H4 (cell line): ENCODE measurements around the gene MAN2A1. TPM values are rescaled to one million over a fixed set of nuclear protein-coding genes. Genes with fewer than 3 reads are reported as not detected.

ENCODE experiments used
- DNase-seq: peaks from one replicate; pipeline ENCODE4 v3.0.0-alpha.2; 2015; ENCODE audit warnings: low spot score
- total RNA-seq: library from RNA; depleted of rRNA; stranded (reverse); fragments of >200 nt; shearing (Covaris generic); gene quantifications from 2 replicates; pipeline ENCODE4 v1.2.3, GENCODE V29; 2014

MAN2A1 gene
- total RNA-seq, 1 experiment from 2014 or later: 36.9 TPM

DNA sequence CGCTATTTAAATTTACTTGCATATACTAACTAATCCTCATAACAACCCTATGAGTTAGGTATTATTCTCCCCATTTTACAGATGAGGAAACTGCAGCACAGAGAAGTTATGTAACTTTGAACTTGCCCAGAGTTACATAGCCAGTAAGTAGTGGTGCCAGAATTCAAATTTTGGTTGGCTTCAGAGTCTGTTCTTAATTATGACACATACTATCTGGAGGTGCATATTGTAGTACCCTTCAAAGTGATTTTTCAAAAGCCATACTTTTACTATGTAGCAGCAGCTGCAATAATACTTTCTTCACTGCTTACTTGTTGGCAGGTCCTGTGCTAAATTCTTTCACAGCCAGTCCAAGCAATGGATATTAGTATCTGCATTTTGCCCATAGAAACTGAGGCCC, 16.4 kb downstream of the MAN2A1 start:
- DNase-seq: no peak

DNA sequence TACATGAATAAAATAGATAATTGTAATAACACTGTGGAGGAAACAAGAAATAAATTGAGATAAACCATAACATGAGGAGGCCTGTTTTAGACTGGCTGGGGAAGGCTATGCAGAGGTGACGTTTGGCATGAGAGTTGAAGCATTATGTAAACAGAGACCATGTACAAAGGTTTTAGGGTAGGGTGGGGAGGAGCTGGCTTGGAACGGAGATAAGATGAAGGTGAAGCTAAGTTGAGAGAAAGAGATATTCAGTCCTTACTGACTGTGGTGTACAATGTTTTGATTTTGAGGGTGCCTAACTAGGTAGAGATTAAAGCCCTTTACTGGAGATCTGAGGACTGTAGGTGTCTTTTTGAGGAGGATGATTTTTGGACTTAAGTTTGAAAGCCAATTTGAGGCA, 17.8 kb downstream of the MAN2A1 start:
- DNase-seq: no peak

DNA sequence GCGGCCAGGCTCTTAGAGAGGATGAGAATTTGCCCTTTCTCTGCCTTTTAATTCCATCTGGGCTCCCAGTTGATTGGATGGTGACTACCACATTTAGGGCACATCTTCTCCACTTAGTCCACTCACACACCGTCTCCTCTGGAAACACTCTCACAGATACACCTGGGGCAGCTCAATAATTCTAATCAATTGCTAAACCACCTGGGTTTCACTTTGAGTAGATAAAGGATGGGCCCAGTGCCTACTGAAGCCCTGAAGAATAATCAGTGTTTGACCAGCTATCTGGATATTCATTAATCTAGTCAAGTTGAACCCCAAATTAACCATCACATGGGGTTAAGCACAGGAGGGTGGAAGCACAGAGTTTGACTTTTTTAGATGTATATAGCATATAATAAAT, 19.1 kb downstream of the MAN2A1 start:
- DNase-seq: no peak

DNA sequence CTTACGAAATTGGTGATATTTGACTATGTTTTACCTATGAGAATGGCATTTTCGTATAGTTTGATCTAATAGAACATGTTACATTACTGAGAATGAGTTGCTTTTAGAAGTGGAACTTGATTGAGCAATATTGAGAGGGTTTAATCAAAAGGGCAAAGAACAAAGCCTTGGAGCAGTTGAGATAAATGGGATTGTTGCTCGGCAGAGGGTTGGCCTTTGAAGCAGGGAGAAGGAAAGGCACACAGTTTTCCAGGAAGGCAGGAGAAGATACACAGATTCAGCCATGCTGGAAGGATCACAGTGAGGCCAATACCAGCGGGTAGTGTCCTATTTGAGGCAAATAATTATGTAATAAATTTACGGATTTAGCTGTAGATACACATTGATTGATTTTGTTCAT, 19.5 kb downstream of the MAN2A1 start:
- DNase-seq: no peak

DNA sequence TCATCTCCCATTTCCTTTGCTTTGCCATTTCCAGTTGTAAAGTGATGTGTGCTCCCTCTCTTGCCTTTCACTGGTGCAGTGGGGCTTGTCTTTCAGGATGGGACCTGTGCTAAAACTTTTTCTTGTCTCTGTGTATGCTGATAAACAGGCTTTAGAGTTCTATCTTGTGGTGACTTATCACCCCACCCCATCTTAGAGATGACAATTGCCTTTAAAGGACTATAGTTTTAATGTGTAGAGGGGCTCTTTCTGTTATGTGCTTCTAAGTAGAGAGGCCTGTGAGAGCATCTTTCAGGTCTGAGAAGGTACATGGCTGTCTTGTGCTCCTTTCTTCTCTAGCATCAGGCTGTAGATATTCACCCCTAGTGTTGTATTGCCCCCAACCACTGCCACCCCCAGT, 21.9 kb downstream of the MAN2A1 start:
- DNase-seq: no peak

DNA sequence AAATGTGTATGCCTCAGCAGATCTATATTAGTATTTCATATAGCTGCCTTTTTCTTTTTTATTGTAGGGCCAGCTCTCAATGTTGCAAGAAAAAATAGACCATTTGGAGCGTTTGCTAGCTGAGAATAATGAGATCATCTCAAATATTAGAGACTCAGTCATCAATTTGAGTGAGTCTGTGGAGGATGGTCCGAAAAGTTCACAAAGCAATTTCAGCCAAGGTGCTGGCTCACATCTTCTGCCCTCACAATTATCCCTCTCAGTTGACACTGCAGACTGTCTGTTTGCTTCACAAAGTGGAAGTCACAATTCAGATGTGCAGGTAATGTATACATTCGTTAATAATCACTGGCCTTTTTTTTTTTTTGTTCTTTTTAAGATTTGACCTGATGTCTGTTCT, 23.7 kb downstream of the MAN2A1 start:
- no peak for DNase-seq

DNA sequence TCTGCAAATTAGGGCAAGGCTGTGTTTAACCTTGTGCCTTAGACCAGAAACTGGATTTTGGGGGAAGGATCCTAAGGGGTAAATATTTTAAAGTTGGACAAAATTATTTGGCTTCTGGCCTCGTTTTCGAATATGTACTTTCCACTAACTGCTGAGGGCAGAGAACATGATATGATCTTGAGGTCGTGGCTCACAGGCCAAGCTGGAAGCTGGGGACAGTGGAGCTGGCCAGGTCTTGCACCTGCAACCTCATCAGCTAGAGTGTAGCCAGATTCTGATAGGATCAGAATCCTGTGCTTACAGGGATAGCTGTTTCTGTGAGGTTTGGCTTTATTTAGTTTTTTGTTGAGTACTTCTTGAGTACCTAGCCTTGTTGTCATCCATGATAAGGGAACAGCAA, 24.9 kb downstream of the MAN2A1 start:
- no peak for DNase-seq

DNA sequence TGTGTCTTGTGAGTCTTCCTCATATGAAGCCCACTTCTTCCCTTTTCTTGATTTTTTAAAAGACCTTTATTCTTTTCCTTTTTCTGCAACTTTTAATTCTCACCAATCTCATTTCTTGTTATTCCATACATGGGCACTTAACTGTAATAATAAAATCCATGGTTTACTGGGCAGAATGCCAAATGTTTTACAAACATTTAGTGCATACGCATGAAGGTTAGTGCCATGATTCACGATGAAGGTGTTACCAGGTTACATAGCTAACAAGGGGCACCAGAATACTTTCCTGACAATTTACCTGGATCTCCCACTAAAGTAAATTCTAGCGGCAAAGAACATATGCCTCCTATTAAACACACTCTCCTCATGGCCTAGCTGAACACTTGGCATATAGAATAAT, 28.5 kb downstream of the MAN2A1 start:
- no peak for DNase-seq

DNA sequence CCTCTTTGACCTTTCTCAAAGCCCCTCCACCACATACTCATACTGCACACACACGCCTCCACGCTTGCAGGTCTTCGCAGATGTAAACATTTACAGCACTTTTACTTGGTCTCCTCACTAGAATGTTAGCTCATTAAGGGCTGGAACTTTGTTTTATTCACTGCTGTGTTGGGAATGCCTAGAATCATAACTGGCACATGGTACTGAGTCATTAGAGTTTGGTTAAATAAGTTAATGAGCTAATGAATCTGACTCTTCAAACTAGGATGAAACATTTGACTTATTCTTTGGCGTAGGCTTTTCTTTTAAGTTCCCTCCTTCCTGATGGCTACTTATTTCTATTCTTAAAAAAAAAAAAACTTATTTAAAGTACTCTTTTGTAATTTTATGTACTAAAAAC, 28.9 kb downstream of the MAN2A1 start:
- no peak for DNase-seq

DNA sequence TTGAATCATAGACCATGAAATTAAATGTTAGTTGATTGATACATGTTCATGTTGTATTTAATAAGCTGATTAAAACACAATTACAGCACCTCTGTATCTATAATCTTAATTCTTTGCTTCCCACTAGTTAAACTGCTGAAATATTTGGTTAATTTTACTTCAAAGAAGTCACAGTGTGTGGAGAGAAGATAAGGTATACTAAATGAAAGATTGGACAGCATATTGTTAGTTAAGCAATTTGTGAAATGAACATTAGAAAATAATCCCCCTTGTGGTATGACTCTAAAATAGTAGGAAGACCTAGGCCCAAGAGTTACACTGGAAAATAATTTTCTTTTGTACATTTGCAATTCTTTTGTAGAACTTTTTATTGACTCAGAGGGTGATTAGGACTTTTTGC, 30.3 kb downstream of the MAN2A1 start:
- DNase-seq: no peak

DNA sequence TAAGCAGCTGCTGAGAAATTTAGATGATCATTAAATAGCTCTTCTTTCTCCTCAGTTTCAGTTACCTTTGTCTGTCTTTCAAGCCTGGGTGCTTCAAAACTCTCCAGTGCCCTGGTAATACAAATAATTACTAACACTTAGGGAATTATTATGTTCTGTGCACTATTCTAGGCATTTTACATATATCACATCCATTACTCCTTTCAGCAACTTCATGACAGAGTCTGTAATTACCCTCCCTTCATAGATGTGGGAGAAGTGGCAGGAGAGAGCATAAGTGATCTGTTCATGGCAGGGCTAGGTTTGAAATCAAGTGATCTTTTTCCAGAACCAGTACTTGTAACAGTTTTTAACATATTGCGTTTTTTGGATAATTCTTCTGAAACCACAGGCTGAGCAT, 32.0 kb downstream of the MAN2A1 start:
- DNase-seq: no peak

DNA sequence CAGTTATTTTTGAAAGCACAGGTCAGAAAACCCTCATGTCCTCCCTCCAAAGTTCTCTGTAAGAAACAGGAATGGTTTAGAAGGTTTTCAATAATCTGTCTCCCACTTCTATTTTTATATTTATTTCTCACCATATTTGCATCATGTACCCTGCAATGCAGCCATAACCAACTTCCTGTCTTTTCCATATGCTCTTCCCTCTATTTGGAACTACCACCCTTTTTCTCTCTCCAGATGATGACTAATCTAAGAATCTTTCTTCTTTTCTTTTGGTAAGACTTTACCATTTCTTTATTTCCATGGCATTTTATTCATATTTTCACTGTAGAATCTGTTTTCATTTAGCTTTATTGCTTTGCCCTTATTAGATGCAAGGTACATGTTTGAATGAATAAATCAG, 33.9 kb downstream of the MAN2A1 start:
- DNase-seq: no peak

DNA sequence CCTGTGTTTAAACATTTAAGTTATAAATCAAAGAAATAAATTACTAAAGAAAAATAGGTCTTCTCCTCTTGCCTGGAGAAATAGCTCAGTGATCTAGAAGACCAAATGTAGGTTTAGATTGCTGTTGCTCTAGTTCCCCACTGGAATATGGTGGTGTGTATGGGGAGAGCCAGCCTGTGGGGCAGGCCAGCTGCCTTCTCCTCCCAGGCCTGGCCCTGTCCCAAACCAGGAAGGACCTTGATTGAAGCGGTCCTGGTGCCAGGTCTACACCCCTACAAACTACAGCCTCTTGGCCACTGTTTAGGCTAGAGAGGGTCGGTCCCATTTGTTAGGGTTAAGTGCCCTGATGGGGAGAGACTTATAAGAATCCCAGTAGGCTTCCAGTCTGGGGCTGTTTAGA, 35.4 kb downstream of the MAN2A1 start:
- no peak for DNase-seq

DNA sequence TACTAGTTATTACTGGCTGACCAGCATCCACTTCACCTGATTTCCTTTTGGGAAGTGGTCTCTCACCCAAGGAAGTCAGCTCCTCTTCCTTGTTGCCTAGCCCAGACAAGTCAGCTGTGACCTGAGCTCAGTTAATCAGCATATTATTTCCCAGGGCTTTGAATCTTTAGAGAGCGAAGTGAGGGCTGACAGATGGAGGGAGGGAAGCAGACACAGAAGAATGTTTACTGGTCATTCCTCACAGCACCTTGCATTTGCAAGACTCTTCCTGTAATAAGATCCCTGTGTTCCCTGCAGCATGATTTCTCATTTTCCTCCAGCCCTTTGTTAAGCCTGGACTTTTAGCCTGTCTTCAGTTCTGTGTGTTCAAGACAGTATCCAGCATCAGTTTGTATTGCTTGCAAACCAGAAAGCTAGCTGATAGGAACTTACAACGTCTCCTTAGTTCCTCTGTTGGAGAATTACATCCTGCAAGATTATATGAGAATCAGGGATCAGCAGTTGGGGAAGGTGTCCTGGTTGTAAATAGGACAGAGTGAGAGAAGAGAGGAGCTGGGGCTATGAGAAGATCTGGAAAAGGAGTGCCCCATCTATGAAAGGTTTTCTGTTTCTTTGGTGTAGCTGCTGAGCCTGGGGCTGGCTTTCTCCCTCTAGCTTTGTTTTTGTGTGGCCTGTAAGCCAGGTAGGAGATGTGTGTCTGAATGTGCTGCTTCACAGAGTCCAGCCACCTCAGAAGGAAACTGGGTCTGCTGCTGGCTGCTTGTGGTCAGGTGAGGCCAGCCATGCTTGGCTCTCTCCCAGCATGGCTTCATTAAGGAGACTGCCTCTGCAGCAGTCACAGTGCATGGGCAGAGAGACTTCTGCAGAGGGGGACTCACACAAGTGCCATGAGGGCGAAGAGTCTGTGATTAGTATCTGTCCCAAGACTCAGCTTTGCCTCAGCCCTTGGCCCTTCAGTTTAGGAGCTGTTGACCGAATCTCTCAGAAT, 50.3 kb downstream of the MAN2A1 start:
- DNase-seq: peak; percentile 60

DNA sequence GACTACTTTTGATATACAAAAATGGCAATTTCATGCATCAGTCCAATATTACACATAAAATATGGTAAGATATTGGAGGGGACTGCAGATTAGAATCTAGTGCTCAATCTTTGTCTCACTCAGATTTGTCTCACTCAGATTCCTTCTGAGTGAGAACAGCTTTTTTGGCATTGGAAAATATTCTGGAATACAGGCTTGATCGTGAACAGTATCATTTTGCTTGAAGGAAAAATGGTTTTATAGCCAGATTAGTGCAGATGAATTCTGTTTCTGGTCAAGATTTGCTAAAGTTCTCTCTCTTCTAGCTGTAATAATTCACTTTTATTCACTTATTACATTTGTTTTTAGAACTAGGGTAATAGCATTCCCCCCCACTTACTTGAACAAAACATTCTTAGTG, 51.2 kb downstream of the MAN2A1 start:
- no peak for DNase-seq

DNA sequence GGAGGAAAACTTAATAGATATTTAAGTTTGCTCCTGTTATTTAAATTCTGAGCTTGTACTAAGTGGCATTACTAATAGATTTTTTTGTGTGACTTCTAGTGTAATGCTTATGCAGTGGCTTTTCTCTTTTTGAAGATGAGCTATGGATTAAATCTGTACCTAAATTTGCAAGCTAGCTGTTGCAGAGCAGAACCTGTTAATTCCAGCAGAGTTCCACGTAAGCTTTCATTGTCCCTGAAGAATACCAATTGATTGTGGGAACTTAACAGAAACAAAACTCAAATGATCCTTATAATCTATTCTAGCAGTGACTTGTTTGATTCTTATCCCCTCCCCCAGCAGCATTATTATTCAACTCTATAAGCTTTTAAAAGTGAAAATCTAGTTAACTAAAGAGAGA, 51.7 kb downstream of the MAN2A1 start:
- DNase-seq: no peak

DNA sequence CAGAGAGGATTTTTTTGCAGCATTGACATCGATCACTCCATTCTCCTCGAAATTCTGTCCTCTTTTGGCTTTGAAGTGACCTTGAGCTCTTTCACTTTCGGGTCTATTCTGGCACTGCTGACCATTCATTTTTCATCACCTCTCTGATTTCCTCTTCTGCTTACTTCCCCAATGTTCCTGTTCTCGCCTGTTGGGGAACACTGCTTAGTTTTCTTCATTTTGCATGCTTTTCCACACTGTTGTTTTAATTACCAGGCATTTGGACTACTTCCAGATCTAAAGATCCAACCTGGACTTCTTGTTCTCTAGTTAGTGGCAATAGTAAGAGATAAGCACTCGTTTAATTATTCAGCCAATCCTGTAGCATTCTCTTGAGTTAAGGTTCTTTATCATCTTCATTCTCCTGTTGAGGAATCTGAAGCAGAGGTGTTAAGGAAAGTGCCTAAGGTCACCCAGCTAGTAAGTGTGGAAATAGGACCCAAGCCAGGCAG, 53.4 kb downstream of the MAN2A1 start:
- DNase-seq: no peak

DNA sequence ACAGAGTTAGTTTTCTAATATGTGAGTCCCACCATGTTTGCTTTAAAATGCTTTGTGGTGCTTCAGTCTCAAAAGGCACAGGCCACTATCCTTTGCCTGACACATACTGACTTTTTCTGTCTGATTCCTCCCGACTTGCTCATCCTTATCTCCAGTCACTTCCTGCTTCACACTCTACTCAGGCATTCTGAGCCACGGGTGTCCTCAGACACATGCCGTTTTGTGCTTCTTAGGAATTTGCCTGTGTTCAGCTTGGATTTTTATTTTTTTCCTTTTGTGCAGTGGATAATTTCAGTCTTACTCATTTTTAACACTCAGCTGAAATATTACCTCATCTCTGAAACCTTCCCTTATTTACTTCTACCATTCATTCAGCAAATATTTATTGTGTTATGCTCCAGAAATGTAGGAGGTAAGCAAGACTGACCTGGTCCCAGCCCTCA, 54.1 kb downstream of the MAN2A1 start:
- DNase-seq: peak; percentile 45

DNA sequence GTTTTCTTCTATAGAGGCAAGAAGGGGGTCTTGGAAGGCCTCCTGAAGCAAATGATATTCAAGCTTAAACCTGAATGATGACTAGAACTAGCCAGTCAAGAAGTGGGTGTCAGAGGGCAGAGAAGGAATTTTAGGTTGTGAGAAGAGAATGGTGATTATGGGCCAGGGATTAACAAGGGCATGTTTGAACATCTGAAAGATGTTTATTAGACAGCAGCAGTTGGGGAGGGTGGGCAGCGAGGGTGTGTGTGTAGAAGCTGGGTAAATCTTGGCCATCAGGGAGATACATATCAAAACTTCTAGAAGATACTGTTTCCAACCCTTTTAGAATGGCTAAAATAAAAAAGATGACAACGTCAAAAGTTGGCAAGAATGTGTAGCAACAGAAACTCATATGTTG, 54.5 kb downstream of the MAN2A1 start:
- DNase-seq: no peak

DNA sequence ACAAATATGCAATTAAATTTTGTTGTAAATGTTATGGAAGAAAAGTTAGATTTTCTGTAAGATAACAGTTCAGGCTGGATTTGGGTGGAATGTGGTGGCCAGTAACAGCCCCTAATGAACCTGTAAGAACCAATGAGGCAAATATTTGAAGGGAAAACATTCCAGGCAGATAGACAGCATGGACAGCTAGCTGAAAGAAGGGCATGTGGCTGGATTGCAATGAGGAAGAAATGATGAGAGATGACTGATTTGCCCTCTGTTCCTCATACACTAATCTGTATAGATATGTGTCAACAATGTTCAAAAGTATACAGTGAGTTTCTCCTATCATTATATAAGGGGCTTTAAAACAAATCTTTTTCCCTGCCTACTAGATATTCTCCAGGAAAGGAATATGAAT, 58.8 kb downstream of the MAN2A1 start:
- no peak for DNase-seq

DNA sequence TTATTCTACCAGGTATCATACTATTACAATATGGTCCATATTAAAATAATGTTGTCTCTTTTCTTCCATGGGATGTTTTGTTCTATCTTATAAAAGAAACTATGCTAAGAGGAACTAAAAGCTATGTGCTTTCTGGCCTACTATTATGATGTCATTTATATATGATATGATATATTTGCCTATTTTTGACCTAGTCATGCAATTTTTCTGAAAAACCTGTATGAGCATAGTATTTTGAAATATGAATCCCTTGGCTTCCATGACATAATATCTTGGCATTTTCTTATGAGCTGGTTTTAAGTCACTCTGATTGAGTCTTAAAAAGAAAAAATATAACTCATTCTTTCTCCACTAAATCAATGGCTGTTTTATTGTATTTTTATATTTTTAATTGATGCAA, 60.7 kb downstream of the MAN2A1 start:
- no peak for DNase-seq

DNA sequence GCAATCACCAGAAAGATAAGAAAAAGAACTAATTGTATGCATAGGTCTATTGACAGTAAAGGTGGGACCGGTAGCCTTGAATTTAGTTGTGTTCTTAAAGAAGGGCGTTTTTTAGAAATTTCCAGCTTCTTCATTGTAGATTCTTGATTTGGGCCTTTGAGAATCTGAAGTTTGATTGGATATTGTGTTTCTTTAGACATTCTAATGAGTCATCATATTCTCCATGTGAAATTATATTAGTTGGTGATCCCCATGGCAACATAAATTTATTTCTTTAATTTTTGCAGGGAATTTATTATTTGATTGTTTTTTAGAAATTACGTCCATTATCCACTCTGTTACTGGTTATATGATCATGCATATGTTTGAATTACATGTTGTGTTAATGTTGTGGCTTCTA, 63.6 kb downstream of the MAN2A1 start:
- no peak for DNase-seq

DNA sequence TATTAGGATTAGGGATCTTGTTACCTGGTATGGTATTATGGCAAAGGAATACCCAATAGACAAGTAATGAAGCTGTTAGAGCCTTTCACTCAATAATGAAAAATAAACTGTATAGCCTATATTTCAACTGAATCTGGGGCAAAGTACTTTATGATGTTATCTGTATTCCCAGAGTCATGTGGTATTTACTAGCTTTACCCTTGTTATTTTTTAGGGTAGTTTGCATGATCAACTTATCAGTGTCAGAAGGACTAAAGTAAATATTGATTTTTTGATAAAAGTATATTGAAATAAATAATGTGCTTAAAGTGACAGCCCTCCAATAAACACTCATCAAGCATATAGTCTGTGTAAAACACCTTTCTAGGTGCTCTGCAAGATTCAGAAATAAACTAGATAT, 64.6 kb downstream of the MAN2A1 start:
- no peak for DNase-seq

DNA sequence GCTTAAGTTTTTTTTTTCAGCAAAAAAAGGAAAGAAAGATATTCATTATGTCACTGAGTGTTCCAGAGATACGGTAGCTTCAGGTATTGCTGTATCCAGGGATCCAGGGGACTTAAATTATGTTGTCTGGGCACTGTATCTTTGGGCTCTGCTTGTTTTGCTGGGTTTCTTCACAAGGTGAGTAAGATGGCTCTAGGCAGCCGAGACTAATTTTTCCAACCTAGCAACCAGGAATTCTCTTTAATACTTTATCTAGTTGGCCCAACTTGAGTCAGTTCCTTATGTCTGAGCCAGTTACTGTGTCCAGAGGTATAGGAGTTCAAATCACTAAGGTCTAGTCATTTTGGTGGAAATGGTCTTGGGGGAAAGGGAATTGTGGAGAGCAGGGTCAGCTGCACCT, 66.0 kb downstream of the MAN2A1 start:
- no peak for DNase-seq
